Lung (tissue), 12 donors: Measurements from ENCODE around the gene NCK1. TPM values are rescaled to one million over a fixed set of nuclear protein-coding genes. Genes with fewer than 3 reads are reported as not detected.

ENCODE experiments used
- ATAC-seq: fragments of 200-7000 bp; cut with Tn5 transposase; one replicate; pipeline ENCODE4 v1.9.1; 2020; ENCODE audit warnings: moderate number of reproducible peaks; ENCODE audit not compliant: insufficient read depth, low FRiP score
- DNase-seq, 3 donors: peaks; one replicate each; pipeline ENCODE4 v3.0.0-alpha.2; 2013 to 2017
- H3K27ac ChIP-seq, 2 donors: one replicate each; pipeline ENCODE4 v1.5.1; 2013; ENCODE audit warnings: mild to moderate bottlenecking in 2 of 2, moderate library complexity in 2 of 2, control low read depth in 1 of 2, inconsistent platforms in 1 of 2, low read depth in 1 of 2, low read length in 1 of 2
- H3K27me3 ChIP-seq, 3 donors: one replicate each; pipeline ENCODE4 v1.5.1; 2013; ENCODE audit warnings: low read length in 2 of 3; ENCODE audit not compliant: control insufficient read depth in 3 of 3, insufficient read depth in 3 of 3
- H3K36me3 ChIP-seq, 4 donors: one replicate each; pipeline ENCODE4 v1.5.1; 2013; ENCODE audit warnings: low read length in 4 of 4, mild to moderate bottlenecking in 1 of 4, moderate library complexity in 1 of 4; ENCODE audit not compliant: control insufficient read depth in 4 of 4, insufficient read depth in 4 of 4
- H3K4me1 ChIP-seq, 5 donors: one replicate each; pipeline ENCODE4 v1.5.1; 2013; ENCODE audit warnings: low read length in 5 of 5, mild to moderate bottlenecking in 2 of 5, moderate library complexity in 1 of 5; ENCODE audit not compliant: control insufficient read depth in 5 of 5, insufficient read depth in 5 of 5
- H3K4me3 ChIP-seq: one replicate; pipeline ENCODE4 v1.5.1; 2013; ENCODE audit warnings: mild to moderate bottlenecking, control low read depth, moderate library complexity
- H3K9ac ChIP-seq, 2 donors: one replicate each; pipeline ENCODE4 v1.5.1; 2013; ENCODE audit warnings: low read length in 2 of 2, control low read depth in 1 of 2; ENCODE audit not compliant: insufficient read depth in 1 of 2
- H3K9me3 ChIP-seq, 4 donors: one replicate each; pipeline ENCODE4 v1.5.1; 2013; ENCODE audit warnings: low read length in 3 of 4, mild to moderate bottlenecking in 1 of 4, moderate library complexity in 1 of 4; ENCODE audit not compliant: control insufficient read depth in 4 of 4, insufficient read depth in 3 of 4
- CTCF ChIP-seq: IDR thresholded peaks from 2 replicates; pipeline ENCODE4 v1.5.1; 2012; ENCODE audit warnings: mild to moderate bottlenecking; ENCODE audit errors: control extremely low read depth, extremely low read depth
- WGBS, 2 donors: extraction: QIAGEN DNeasy Blood & Tissue Kit; methylation state at CpG; one replicate each; pipeline ENCODE4 v1.1.7; 2013; 5-methylcytosine and 5-hydroxymethylcytosine counted together
- polyA plus RNA-seq, 2 donors: library from polyadenylated mRNA; stranded (reverse); fragments of 200-250 nt; gene quantifications; one replicate each; pipeline ENCODE4 v1.2.1, GENCODE V29; 2013
- total RNA-seq, 2 donors: library from RNA; depleted of rRNA in 1 of 2; stranded (reverse); fragments of >200 nt in 1 of 2; gene quantifications; one replicate each; pipeline ENCODE4 v1.2.1, GENCODE V29; 2014 to 2021
- donor health status: control.
- donor health status: control.
- donor health status: Bipolar disorder and iron deficiency.
- donor health status: healthy.
- donor health status: DM: yes; HTN: yes; CAD: no.

The NCK1 gene
- total and polyA plus RNA-seq, 4 donors, result 11.3 to 68.0 (median 30.2) TPM

GRCh38 chr3:136905549-136905948 lies 43.5 kb downstream of the NCK1 start:
- no peak overlapping the region for H3K9ac ChIP-seq
- peaks cover 0 to 13% (median 2%) of the 10 kb centered on the region in 5 donors for H3K4me1 ChIP-seq
- H3K4me3 ChIP-seq, result no peak overlapping the region
- H3K36me3 ChIP-seq, result no peaks in the 10 kb centered on the region
- H3K9me3 ChIP-seq, result peaks cover 0 to 5% (median 2%) of the 10 kb centered on the region in 4 donors
- no peaks in the 10 kb centered on the region for H3K27me3 ChIP-seq
- no peak for DNase-seq
- no peak overlapping the region for H3K27ac ChIP-seq
- no peak for TF ChIP-seq CTCF
- WGBS, 2 donors, result 95 to 100% methylated on average over 1 of the region's 1 CpG
- ATAC-seq, result no peak

- TF ChIP-seq CTCF, result no peak
- ATAC-seq (no peak), DNase-seq (no peak)
- H3K9me3 ChIP-seq, result peaks cover 0 to 8% (median 3%) of the 10 kb centered on the region in 4 donors
- no peak overlapping the region for H3K27ac ChIP-seq
- H3K27me3 ChIP-seq, result no peaks in the 10 kb centered on the region
- peaks cover 0 to 13% (median 0%) of the 10 kb centered on the region in 5 donors for H3K4me1 ChIP-seq
- no peaks in the 10 kb centered on the region for H3K36me3 ChIP-seq
- H3K4me3 ChIP-seq, result no peak overlapping the region
- H3K9ac ChIP-seq, result no peak overlapping the region
- 75 to 87% methylated on average over 5 of the region's 5 CpGs for WGBS, 2 donors
Observed at GRCh38 chr3:136906725-136907124, 44.7 kb downstream of the NCK1 start.

- Histone ChIP-seq H3K4me3 (no peak overlapping the region), H3K9ac (no peak overlapping the region), H3K4me1 (peaks cover 0 to 13% (median 0%) of the 10 kb centered on the region in 5 donors), H3K36me3 (peaks cover 0 to 2% (median 0%) of the 10 kb centered on the region in 4 donors), H3K9me3 (peaks cover 0 to 10% (median 3%) of the 10 kb centered on the region in 4 donors), H3K27me3 (no peaks in the 10 kb centered on the region), H3K27ac (no peak overlapping the region)
- no peak for TF ChIP-seq CTCF
- DNase-seq, result no peak
- ATAC-seq, result no peak
- 99% methylated on average over 2 of the region's 2 CpGs for WGBS, 2 donors
Observed at GRCh38 chr3:136908297-136908696, 46.3 kb downstream of the NCK1 start.

GRCh38 chr3:136909187-136909586 lies 47.2 kb downstream of the NCK1 start:
- no peak overlapping the region for H3K4me3 ChIP-seq
- no peak overlapping the region for H3K9ac ChIP-seq
- H3K27ac ChIP-seq, result no peak overlapping the region
- peaks cover 0 to 9% (median 1%) of the 10 kb centered on the region in 4 donors for H3K9me3 ChIP-seq
- TF ChIP-seq CTCF, result no peak
- WGBS, 2 donors, result 45 to 64% methylated on average over 4 of the region's 4 CpGs
- peaks cover 0 to 3% (median 0%) of the 10 kb centered on the region in 4 donors for H3K36me3 ChIP-seq
- no peaks in the 10 kb centered on the region for H3K27me3 ChIP-seq
- ATAC-seq, result no peak
- peaks cover 0 to 13% (median 0%) of the 10 kb centered on the region in 5 donors for H3K4me1 ChIP-seq
- DNase-seq, result no peak
